Ecto neural progenitor cell (in vitro differentiated cells): ENCODE measurements around the gene SEMA5A.

Source experiments
- DNase-seq: peaks from one replicate; pipeline ENCODE4 v3.0.0-alpha.2; 2018; ENCODE audit warnings: low spot score

The SEMA5A gene

GRCh38 chr5:9549941-9550340 lies 4.1 kb upstream of the SEMA5A start:
- no peak for DNase-seq

GRCh38 chr5:9547122-9547947 lies 1.5 kb upstream of the SEMA5A start:
- peak; percentile 54 for DNase-seq

- DNase-seq = peak; percentile 65
These were observed 511 bp downstream of the SEMA5A start for GRCh38 chr5:9545136-9545991.

DNA sequence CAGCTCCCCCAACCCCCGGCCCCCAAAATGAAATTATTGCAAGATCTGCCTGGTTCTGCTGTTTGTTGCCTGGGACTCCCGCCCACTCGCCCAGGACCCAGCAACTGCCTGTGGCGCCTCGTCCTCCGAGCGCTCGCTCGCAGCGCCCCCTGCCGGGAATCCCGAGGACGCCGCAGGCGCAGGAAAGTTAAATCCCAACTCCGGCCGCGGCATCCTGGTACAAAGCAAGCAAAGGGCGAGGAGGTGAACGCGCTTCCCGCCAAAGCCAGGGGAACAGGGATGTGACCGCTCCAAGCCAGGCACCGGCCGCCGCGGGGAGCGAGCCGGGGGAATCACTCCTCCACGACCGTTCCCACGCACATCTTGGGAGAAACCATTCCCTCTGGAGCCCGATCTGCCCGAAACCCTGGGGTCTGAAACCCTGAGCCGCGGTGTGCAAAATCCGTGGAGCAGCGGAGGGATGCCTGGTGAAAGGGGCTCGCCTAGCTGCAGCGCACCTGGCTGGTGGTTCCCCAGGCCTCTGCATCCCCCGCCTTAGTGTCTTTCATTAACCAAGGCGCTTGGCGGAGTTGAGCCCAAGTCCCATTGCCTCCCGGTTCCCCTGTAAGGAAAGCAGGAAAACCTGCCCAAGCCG lies 1.3 kb downstream of the SEMA5A start:
- DNase-seq = peak; percentile 94

DNA sequence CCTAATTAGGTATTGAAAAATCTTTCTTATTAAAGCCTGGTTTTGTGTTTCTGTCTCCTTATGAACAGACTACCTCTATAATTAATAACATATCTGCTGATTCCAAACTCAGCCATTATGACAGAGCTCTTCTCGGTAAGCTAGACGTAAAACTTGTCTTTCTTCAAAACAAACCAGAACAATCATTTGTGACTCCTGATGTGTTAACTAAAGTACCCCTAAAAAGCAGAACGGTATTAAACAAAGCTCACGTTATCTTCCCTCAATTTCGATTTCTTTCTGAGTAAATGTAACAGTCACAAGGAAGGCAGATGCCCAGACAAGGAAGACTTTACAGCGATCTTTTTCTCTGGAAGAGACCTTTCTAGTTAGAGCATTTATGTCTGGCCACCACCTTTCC lies 1.8 kb downstream of the SEMA5A start:
- DNase-seq = no peak

- DNase-seq = no peak
These were observed 2.5 kb downstream of the SEMA5A start for GRCh38 chr5:9543311-9543920.

- no peak for DNase-seq
These were observed 5.1 kb downstream of the SEMA5A start for GRCh38 chr5:9540791-9541190.

DNA sequence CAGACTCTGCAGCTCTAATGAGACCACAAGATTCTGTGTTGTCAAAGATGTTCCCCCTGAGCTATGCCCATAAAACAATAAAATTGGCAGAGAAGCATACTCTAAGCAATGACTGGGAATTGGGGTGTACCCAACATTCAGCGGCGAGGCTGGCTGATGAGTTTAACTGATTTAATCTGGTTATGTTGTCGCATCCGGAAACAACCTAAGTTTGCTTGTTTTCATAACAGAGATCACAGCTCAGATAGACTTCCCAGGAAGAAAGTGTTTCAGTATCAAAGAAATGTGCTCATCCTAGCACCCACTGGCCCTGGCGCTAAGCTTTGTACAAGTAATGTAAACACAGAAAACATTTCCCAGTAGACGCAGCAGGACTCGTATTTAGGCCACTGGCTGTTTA lies 7.4 kb downstream of the SEMA5A start:
- DNase-seq = no peak

DNA sequence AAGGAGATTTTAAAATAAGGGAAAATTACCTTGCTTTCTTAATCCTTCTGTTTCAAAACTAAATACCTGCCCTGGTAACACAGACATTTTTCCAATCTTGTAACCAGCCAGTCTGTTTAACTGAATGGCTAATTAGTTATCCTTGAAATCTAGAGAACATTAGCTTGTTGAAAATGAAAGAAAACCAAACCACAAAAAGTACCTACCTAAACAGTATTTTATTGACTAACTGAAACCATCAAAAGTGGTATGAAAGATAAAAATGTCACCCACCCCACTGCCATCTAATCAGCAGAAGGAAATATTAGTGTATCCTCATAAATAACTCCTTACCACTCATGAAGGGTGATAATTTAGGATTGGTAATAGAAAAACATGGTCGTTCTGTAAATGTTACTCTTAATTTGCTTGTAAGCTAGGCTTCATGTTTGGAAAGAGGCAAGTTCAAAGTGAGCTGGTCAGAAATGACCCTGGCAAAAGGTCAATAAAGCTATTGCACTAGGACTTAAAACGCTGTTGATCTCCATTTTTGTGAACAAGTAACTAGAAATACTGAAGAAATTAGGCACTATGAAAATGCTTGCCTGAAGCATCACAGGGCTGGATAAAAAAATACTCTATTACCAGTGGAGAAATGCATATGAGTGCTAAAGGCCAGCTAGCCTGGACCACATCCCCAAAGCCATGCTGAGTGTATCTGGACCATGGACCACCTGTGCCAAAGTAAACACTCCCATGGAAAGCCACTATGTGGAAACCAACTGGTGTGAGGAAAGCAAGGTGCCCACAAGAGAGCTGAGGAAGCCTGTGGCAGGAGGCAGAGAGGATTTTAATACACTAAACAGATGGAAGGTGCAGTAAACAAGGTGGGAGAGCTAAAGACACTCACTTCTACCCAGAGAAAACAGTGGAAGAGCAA lies 8.4 kb downstream of the SEMA5A start:
- no peak for DNase-seq

GRCh38 chr5:9536717-9537116 lies 9.2 kb downstream of the SEMA5A start:
- no peak for DNase-seq

DNA sequence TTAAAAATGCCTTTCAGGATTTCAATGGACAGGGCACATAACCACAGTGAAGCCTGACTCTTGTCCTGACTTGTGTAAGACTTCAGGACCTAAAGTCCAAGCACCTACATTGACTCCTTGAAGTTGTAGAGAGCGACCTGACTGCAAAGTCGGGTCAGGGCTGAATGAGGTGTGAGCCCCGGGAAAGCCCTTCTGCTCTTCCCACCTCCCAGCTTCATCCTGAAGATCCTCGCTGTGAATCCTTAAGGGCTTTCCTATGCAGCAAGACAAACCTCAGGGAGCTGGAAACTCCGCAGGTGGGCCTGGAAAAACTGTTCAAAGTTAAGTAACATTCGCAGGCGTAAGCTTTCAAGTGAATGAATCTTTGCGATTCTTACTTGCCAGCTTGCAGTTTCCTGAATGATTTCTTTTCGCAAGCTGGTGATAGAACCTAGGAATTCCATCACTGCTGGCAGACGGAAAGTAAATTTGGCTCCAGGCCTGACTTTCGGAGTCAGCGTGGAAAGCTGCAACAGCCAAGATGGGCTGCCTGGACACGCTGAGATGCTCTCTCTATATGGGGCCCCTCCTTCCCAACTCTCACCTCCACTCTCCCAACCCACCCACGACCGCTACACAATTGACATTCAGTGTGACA lies 10.9 kb downstream of the SEMA5A start:
- DNase-seq = no peak

GRCh38 chr5:9533562-9534364 lies 12.1 kb downstream of the SEMA5A start:
- DNase-seq = no peak

DNA sequence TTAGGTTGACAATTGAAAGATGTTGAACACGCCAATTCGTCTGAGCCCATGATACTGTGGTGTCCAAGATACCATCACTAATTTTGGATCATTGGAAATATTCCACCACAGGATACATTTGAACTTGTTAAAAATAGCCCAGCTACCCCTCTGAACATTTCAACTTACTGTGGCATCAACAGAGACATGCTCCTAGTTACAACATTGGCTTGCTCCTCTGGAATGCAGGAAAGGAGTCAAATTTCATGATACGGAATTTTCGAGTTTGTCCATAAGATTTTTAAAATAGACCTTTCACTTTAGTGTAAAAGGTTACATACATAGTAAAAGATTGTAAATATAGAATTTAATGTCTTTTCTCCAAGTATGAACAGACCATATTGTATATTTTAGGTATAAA lies 12.8 kb downstream of the SEMA5A start:
- DNase-seq = no peak

DNA sequence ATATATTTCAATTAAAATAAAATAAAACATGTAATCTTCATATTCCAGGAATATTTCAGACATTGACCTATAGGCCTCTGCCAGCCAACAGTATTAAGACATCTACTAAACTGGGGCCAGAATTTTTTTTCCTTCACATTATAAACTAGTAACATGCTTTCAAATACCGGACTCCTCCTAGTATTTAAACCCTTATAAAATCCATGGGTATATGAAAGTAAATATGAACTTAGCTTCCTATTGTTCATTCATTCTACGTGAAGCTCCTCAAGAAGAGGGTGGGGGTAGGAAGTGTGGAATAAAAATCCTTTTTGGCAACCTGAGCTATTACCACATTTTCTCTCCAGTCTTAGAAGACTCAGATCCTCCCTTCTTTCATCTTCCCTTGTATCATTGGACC lies 16.4 kb downstream of the SEMA5A start:
- no peak for DNase-seq

GRCh38 chr5:9529041-9529480 lies 16.8 kb downstream of the SEMA5A start:
- DNase-seq = no peak

DNA sequence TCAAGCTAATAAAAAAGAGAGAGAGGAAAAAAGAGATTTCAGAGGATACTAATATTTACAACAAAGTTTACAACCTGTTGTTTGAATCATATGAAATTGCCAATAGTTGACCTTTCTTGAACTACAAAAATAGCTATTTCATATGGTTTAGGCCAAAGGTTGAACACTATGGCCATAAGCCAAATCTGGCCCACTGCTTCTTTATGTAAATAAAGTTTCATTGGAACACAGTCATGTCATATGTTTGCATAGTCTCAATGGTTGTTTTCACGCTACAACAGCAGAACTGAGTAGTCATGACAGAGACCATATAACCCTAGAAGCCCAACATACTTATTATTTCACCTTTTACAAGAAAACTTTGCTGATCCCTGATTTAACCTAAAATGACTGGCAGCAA lies 20.9 kb downstream of the SEMA5A start:
- no peak for DNase-seq

DNA sequence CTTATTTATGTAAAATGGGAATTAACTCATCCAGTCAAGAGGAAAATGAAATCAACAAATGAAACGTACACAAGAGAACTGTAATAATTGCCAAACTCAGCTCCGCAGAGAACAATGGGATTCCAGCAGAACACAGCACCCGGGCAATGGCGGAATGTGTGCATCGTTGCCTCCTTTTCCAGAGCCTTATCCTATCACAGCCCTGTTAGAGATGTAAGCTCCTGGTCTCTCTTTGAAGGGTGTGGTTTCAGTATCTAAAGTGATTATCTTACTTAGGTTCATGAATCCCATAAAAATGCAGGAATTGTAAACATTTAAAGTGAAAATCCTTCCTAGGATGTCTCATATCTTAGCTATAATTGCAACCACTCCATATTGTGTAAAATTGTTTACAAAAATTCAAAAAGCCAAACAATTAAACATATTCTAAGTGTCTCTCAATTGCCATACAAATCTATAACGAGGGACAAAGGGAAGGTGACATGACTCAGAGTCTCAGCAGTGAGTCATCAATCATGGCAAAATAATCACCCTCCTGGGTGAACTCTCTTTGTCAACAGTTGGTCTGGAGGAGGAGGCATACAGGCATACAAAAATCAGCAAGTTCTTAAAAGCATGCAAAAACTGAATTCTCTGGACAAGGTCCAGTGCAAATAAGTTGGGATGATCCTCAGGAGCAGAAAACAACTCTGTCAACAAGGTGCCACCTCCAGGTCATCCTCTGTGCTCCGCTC lies 22.6 kb downstream of the SEMA5A start:
- DNase-seq = no peak

GRCh38 chr5:9519537-9519936 lies 26.3 kb downstream of the SEMA5A start:
- DNase-seq = no peak

DNA sequence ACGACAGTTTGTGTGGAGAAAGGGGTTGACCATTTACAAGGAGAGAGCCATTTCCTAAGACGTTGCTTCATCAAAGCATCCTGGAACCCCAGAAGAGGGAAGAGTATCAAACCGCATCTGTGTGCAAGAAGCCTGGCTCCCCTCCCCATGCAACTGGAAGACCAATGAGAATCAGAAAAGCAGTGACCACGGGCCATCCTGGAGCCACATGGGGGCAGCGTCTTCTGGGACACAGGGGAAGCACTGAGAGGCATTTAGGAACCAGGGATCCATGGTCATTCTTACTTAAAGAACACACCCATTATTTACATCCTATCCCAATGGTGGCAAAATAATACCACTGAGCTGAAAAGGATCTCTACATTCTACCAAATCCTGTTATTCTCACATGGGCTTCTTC lies 29.3 kb downstream of the SEMA5A start:
- no peak for DNase-seq
